C4-2B (cell line): ENCODE measurements around the gene MAST4.

Source experiments
- H3K27ac ChIP-seq: fragments of 450-650 bp; 2 replicates; pipeline ENCODE4 v1.5.1; 2017
- CTCF ChIP-seq: fragments of 450-650 bp; conservative IDR thresholded peaks from 2 replicates; pipeline ENCODE4 v1.5.1; 2017; ENCODE audit warnings: mild to moderate bottlenecking
- ZFX ChIP-seq: fragments of 450-650 bp; IDR thresholded peaks from 2 replicates; pipeline ENCODE4 v1.6.1; 2017

MAST4 gene

GRCh38 chr5:66989286-66989685 is 393.1 kb downstream of the MAST4 start:
- H3K27ac ChIP-seq = no peak overlapping the region
- TF ChIP-seq ZFX = no peak
- TF ChIP-seq CTCF = no peak

DNA sequence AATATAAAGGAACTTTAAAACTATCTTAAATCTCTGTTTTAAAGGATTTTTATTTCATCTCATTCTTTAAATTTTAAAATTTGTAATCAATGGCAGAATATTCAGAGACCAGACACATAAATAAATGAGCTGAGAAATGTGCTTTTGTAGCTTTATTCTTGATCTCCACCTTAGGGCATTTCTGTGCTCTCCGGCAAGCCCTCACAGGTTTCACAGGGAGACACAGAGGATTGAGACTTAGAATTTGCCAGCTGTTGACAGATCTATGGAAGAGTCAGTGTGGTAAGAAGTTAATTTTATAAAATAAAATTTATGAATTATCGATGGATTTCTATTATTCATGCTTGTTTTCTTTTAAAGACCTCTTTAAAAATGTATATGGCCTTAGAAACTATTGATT is 393.6 kb downstream of the MAST4 start:
- H3K27ac ChIP-seq = no peak overlapping the region
- TF ChIP-seq CTCF = no peak
- TF ChIP-seq ZFX = no peak

- TF ChIP-seq CTCF (no peak), ZFX (no peak)
- H3K27ac ChIP-seq = no peak overlapping the region
Observed at GRCh38 chr5:66991746-66992145, 395.6 kb downstream of the MAST4 start.

DNA sequence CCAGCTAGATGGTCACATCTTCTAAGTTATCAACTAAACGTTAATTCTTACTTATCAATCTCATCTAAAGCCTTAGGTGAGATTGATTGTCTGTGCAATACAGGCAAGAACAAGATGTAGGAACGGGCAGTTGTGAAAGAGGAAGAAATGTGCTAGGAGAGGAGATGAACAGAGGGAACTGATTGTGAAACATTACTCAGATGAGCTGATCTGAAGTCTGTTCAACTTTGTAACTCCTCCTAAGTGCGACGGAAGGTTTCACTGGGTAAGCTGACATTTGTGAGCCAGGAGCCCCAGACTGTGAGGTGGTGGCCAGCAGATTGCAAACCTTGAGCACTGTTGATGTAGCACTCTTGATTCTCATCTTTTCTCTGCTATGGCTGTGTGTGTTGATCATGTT is 396.4 kb downstream of the MAST4 start:
- TF ChIP-seq CTCF = no peak
- no peak for TF ChIP-seq ZFX
- no peak overlapping the region for H3K27ac ChIP-seq

DNA sequence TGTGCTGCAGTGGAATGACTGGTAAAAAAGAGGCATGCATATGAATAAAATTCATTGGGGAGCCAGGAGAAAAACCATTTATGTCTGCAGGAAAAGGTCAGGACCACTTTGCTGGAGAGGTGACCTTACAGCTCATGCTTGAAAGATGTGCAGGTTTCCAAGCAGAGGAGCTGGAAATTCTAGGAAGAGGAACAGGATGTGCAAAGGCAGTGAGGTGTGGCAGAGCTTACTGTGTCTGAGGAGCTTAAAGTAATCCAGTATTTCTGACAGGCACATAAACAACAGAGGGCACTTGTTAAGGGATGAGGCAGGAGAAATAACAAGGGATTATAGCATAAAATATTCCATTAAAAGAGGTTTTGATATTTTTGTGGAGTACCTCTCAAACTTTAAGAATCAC is 397.3 kb downstream of the MAST4 start:
- TF ChIP-seq ZFX (no peak), CTCF (no peak)
- no peak overlapping the region for H3K27ac ChIP-seq

- H3K27ac ChIP-seq = no peak overlapping the region
- TF ChIP-seq ZFX = no peak
- no peak for TF ChIP-seq CTCF
Observed at GRCh38 chr5:66993882-66994281, 397.7 kb downstream of the MAST4 start.

- no peak for TF ChIP-seq ZFX
- no peak for TF ChIP-seq CTCF
- no peak overlapping the region for H3K27ac ChIP-seq
Observed at GRCh38 chr5:66994790-66995189, 398.6 kb downstream of the MAST4 start.
